SK-N-SH treated with all-trans-retinoic acid at 6 μM for 48 hours (cell line): Measurements from ENCODE around the gene SOX1.

ENCODE experiments used
- ARNTL ChIP-seq: fragments of 450-650 bp; formaldehyde crosslinking; IDR thresholded peaks from 2 replicates; pipeline ENCODE4 v1.5.0; 2020; ENCODE audit warnings: low read depth, mild to moderate bottlenecking, moderate library complexity, borderline replicate concordance
- BACH2 ChIP-seq: fragments of 250-450 bp; sonication (Bioruptor Pico); IDR thresholded peaks from 2 replicates; pipeline ENCODE4 v1.9.0; 2021; ENCODE audit warnings: mild to moderate bottlenecking, borderline replicate concordance
- CREB5 ChIP-seq: fragments of 250-450 bp; sonication (Bioruptor Pico); IDR thresholded peaks from 2 replicates; pipeline ENCODE4 v1.5.1; 2020; ENCODE audit warnings: low read depth, mild to moderate bottlenecking, moderate library complexity
- OSR1 ChIP-seq: fragments of 250-450 bp; sonication (Bioruptor Pico); IDR thresholded peaks from 2 replicates; pipeline ENCODE4 v1.8.0; 2022; ENCODE audit warnings: moderate library complexity, mild to moderate bottlenecking, inconsistent platforms
- POU6F1 ChIP-seq: fragments of 250-450 bp; sonication (Bioruptor Pico); IDR thresholded peaks from 2 replicates; pipeline ENCODE4 v1.8.0; 2021; ENCODE audit warnings: low read depth, mild to moderate bottlenecking, moderate library complexity, borderline replicate concordance
- RARB ChIP-seq: fragments of 250-450 bp; sonication (Bioruptor Pico); IDR thresholded peaks from 2 replicates; pipeline ENCODE4 v1.8.0; 2021; ENCODE audit warnings: mild to moderate bottlenecking, moderate library complexity
- TCF4 ChIP-seq: fragments of 250-450 bp; sonication (Bioruptor Pico); IDR thresholded peaks from 2 replicates; pipeline ENCODE4 v1.8.0; 2021; ENCODE audit warnings: mild to moderate bottlenecking, moderate library complexity, borderline replicate concordance
- TOX ChIP-seq: fragments of 250-450 bp; sonication (Bioruptor Pico); IDR thresholded peaks from 2 replicates; pipeline ENCODE4 v1.8.0; 2021; ENCODE audit warnings: mild to moderate bottlenecking, moderate library complexity, borderline replicate concordance
- ZFP3 ChIP-seq: fragments of 250-450 bp; sonication (Bioruptor Pico); IDR thresholded peaks from 2 replicates; pipeline ENCODE4 v1.5.0; 2020; ENCODE audit warnings: mild to moderate bottlenecking, moderate library complexity
- ZNF565 ChIP-seq: fragments of 450-650 bp; formaldehyde crosslinking; conservative IDR thresholded peaks from 2 replicates; pipeline ENCODE4 v1.5.0; 2020; ENCODE audit warnings: low read depth, mild to moderate bottlenecking, moderate library complexity
- ZNF8 ChIP-seq: fragments of 450-650 bp; formaldehyde crosslinking; IDR thresholded peaks from 2 replicates; pipeline ENCODE4 v1.5.0; 2020; ENCODE audit warnings: mild to moderate bottlenecking, moderate library complexity
- TF ChIP-seq, protein P1 (sequence below): fragments of 250-450 bp; sonication (Bioruptor Pico); IDR thresholded peaks from 2 replicates; pipeline ENCODE4 v1.8.0; 2020; ENCODE audit warnings: mild to moderate bottlenecking, moderate library complexity, borderline replicate concordance

DNA sequence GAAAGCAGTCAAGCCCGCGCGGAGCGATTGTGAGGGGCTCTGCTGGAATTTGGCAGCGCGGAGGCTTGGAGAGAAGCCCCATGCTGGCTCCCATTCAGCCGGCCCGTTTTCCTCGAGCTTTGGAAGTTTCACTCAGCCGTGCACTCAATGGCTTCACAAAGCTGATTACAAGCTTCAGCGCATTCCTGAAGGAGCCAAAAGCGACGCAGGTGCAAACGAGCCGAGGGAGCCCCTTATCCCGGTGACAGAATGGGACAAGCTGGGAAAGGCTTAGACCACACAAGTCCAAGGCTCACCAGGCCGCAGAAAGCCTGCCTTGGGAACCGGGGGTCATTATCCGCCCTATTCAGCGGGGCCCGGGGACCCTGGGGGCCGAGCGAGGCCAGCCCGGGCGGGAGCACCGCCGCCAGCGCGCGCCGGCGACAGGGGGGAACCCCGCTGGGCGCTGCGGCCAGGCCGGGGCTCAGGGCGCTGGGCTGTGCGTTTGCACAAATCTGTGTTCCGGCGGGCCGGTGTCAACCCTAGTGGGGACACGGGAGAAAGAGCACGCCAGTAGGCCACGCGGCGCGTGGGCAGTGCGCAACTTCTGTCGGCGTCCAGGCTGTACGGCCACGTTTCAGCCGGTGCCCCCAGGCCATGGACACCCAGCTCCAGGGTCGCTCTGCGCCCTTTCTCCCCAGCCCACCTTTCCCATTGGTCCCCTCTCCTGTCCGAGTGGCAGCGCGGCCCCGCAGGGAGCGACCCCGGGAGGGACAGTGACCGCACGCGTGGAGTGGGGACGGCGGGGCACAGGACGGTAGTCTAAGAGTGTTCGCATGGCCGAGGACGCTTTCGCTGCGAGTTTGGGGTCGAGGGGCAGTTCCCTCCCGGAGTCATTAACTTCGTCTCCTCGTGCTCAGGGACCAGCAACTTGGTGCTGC is 37.3 kb downstream of the SOX1 start:
- TF ChIP-seq ZFP3 (CRISPR knock-in tag) (no peak), BACH2 (CRISPR knock-in tag) (no peak), ARNTL (CRISPR knock-in tag) (no peak), ZNF8 (CRISPR knock-in tag) (no peak), OSR1 (CRISPR knock-in tag) (no peak), TOX (no peak), ZNF565 (CRISPR knock-in tag) (no peak), RARB (CRISPR knock-in tag) (no peak), CREB5 (CRISPR knock-in tag) (no peak), POU6F1 (CRISPR knock-in tag) (no peak), TCF4 (CRISPR knock-in tag) (no peak)
- TF ChIP-seq, protein P1, sequence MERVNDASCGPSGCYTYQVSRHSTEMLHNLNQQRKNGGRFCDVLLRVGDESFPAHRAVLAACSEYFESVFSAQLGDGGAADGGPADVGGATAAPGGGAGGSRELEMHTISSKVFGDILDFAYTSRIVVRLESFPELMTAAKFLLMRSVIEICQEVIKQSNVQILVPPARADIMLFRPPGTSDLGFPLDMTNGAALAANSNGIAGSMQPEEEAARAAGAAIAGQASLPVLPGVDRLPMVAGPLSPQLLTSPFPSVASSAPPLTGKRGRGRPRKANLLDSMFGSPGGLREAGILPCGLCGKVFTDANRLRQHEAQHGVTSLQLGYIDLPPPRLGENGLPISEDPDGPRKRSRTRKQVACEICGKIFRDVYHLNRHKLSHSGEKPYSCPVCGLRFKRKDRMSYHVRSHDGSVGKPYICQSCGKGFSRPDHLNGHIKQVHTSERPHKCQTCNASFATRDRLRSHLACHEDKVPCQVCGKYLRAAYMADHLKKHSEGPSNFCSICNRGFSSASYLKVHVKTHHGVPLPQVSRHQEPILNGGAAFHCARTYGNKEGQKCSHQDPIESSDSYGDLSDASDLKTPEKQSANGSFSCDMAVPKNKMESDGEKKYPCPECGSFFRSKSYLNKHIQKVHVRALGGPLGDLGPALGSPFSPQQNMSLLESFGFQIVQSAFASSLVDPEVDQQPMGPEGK: no peak
